HG02623 (cell line): ENCODE data around the gene SH3PXD2B.
"Not testable (repeated sequence)": the region's sequence is repeated elsewhere in the genome, so short reads cannot be mapped to it uniquely, and the experiment has no call there.

Experiments
- ATAC-seq: cut with Tn5 transposase; IDR thresholded peaks from one replicate; pipeline ENCODE4 v1.9.1; 2021; ENCODE audit warnings: moderate library complexity; ENCODE audit not compliant: unreplicated experiment

Gene SH3PXD2B

DNA sequence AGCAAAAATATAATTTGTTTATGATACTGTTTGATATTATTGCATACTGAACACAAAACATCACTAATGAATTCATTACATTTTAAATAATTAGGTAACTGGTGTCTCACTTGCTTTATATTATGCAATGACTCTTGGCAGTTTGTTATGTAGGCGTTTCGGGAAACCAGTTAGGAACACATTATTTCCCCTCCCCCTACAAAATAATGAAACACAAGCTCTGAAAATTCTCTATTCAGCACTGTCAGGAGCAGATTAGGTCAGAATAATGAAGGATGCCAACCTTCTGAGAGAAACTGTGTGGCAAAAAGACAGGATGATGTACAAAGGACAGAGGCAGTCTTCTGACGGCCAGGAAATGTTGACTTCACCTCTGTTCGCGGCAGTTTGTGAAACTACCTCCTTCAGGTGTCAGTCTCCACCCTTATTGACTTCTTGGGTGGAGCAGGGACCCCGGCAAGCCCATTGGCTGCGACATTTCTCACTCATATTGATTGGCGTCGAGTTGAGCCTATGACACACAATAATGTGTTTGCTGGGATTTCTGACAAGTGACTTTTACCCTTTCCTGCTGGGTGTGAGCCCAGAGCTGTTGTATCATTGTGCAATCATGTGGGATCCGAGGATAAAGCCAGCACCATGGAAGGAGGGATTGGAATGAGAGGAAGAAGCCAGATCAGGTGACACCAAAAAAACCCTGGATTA lies 33.9 kb downstream of the SH3PXD2B start:
- no peak for ATAC-seq

DNA sequence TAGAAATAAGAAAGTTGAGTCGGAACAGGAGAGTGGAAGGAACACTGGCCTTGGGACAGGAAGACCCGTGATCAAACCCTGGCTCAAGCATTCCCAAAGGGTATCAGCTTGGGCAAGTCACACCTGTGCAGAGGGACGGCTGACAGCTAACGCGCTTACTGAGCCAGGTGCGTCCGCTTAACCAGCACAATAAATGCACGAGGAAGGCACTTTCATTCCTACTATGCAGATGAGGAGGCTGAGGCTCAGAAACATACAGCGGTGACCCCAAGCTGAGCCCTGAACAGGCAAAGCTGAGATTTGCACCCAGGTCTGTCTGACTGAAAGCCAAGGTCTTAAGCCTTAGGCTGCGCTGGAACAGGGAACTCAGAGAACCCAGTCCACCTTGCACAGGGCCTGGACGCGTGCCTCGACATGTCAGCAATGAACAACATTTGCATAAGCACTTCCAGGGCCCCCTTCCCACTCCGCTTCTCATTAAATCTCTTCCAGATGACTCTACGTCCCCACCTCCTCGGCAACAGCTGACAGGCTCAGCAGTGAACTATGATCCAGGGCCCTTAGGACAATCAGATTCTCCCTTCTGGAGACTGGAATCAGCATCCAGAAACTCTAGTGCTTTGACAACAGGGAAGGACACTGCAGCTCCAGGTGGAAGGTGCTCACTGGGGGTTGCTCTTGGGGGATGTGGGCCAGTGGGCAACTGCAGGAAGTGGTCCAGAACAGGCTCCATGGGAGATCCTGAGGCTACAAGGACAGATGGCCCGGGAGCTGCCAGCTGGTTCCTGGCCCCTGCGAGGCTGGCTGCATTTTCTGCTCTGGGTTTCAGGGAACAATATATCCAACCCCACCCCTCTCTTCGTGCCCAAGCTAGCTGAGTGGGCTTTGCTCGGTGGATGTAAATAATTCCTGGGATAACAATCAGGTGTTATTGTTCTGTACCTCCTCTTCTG lies 35.2 kb downstream of the SH3PXD2B start:
- no peak for ATAC-seq

DNA sequence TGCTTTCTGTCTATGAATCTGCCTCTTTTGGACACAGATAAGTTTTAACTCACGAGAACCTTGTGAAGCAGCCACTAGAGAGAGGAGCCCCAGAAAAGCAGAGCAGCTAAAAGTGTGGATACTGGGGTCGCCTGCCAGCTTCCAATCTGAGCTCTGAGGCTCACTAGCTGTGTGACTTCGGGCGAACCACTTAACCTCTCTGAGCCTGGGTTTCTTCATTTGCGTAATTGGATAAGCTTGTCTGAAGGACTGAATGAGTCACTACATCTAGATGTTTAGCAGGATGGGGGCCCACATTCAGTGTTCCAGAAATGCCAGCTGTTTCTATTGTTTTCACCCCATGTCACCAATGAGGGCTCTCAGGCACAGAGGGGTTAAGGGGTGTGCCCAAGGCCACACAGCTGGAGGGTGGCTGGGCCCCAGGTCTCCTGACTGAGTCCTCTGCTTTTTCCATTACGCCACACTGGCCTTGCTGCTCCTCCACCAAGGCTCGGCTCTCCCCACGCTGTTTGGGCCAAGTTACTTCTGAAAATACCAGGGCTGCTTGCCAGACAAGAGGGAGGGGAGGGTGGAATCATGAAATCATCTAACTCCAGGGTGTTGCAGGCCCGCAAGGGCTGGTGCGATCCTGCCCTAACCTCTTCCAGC lies 36.2 kb downstream of the SH3PXD2B start:
- ATAC-seq: no peak

DNA sequence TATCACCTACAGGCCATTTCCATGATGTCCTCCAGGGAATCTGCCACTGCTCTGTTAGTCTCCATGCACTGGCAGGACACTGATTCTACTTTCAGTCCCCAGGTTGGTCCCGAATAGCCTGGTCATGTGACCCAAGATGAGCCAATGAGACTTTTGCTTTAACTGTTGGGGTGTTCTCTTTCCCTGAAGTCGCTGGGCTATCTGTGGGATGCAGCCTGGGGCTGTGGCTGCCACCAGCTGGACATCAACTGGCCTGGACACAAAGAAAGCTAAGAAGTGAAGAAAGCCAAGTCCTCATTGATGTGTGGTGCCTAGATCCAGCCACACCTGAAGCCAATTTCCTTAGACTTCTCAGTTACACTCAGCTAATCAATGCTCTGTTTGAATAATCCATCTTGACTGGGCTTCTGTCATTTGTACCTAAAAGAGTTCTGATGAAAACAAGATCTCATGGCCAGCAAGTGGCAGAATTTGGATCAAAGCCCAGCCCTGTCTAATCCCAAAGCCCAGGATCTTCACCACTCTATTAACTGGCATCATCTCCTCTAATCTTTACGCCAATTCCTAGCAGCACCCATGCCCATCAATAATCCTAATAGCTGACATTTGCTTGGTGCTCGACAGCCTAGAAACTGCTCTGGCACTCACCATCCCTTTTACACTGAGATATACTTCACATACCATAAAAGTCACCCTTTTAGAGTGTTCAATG lies 37.0 kb downstream of the SH3PXD2B start:
- ATAC-seq: no peak

DNA sequence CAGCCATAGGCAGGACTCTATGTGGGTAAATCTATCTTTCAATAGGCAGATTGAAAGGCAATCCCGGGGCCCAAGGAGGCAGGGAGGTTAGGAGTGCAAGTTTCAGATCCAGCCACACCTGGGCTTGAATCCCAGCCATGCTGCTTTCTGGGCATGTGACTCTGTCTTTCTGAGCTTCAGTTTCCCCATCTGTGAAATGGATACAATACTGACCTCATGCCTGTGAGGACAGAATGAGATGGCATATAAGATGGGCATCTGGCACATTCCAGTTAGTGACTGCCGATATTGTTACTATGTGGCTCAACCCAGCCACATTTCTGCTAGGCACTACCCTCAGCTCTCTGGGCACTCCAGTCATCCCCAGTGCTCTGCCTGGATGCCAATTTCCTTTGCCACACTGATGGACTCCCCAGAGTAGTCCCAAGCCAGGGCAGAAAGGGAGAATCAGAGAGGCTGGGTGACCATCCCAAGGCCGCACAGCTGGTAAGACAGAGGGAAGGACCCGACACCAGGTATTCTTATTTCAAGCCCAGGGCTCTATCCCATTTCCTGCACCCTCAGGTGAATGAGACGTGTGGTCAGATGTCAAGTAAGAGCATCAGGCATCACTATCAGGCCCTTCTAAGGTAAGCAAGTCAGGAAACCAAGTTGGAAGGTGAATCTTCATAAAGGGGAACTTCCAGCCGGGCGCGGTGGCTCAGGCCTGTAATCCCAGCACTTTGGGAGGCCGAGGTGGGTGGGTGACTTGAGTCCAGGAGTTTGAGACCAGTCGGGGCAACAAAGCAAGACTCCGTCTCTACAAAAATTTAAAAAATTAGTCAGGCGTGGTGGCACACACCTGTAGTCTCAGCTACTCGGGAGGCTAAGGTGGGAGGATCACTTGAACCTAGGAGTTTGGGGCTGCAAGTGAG lies 38.7 kb downstream of the SH3PXD2B start:
- ATAC-seq: no peak

DNA sequence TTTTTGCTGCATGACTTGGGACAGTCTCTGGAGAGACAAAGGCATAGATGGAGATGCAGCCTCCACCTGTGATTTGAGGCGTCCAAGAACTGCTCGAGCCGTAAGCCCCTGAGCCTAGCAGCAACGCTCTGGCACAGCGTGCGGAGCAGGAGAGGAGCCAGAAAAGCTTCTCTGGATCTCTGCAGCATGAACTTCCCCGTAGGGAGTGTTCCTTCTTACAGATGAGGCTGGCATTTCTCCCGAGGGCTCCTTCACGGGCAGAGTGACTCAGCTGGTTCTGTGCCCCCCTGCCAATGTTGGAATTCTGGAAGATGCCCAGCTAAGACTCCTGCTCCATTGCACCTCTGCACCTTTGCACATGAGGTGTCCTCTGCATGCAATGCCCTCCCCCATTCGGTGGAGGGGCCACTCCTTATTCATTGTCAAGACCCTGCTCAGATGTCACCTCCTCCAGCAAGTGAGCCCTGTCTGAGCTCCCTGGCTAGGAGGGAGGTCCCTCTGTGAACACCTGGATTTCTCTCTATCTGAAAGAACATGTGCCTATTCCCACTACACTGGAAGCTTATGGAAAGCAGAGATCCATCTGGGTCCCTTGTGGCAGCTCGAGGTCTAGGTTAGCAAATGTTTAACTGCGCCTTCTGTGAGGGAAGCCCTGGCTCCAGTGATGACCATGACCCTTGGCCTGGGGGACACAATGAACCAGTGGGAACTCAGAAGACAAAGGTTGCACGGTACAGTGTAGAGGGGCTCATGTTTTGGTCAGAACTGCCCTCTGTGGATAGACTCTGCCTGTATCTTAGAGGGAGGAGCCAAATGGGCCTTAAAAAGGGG lies 39.6 kb downstream of the SH3PXD2B start:
- ATAC-seq: no peak

DNA sequence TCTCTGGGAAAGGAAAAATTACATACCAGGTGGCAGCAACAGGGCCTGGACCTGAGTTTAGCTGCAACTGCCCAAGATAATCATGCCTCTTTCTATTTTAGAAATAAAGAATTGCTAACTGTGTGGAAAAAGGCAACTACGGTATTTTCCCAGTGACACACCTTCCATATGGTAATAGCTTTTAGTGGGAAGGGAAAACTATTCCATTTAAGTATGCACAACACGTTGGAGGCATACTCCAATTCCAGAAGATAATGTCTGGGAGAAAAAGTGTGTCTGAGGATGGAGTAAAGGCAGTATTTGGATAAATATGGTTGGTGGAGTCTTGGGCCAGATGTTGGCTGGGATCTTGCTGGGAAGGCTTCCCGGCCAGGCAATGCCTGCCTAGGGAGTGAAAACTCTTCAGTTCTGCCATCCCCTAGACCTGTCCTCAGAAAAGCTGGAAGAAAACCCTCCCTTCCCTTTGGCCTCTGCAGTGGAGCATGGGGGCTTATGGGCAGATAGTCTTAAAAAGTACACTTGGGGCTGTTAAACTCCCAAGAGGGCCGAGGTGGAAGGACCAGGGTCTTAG lies 40.6 kb downstream of the SH3PXD2B start:
- ATAC-seq: no peak

DNA sequence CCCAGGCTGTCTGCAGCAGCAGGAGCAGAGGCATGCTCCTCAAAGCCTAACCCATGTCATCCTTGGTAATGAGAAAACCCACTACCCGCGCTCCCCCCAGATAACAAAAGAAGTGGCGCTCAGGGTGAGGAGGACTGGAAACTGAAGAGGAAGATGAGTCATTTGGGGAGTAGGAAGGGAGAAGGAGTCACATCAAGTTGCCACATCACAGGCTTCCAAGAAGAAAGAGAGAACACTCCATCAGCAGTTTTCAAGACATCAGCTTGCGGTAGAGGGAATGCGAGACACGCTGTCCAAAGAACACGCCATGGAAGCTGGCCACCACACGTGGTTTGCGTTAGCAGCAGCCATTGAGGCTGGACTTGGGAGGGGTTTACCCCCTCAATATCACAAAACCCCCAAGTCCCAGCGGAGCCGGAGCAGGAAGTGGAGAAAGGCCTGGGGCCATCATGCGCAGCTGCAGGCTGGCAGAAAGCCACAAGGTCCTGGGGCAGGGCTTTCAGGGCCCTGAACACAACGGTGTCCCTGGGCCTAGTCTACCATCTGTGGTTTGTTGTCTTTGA lies 41.5 kb downstream of the SH3PXD2B start:
- no peak for ATAC-seq

DNA sequence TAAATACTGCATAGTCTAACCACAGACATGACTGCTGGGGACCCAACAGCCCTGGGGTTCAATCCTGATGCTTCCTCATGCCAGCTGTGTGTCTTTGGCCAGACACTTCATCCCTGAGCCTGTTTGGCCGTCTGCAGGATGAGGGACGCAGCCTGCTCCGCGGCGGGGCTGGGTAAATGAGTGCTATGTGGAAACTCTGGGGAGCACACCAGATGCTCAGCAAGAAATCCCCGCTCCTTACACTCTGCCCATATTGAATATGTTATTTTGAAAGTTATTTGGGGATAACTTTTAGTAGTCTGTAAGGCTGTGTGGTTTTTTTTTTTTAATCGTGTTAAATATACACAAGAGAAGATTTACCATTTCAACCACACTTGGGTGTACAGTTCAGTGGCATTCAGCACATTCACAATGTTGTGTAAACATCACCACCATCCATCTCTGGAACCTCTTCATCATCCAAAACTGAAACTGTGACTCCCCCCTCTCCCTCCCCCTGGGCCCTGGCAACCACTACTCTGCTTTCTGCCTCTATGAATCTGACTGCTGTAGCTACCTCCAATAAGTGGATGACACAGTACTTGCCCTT lies 42.7 kb downstream of the SH3PXD2B start:
- no peak for ATAC-seq

DNA sequence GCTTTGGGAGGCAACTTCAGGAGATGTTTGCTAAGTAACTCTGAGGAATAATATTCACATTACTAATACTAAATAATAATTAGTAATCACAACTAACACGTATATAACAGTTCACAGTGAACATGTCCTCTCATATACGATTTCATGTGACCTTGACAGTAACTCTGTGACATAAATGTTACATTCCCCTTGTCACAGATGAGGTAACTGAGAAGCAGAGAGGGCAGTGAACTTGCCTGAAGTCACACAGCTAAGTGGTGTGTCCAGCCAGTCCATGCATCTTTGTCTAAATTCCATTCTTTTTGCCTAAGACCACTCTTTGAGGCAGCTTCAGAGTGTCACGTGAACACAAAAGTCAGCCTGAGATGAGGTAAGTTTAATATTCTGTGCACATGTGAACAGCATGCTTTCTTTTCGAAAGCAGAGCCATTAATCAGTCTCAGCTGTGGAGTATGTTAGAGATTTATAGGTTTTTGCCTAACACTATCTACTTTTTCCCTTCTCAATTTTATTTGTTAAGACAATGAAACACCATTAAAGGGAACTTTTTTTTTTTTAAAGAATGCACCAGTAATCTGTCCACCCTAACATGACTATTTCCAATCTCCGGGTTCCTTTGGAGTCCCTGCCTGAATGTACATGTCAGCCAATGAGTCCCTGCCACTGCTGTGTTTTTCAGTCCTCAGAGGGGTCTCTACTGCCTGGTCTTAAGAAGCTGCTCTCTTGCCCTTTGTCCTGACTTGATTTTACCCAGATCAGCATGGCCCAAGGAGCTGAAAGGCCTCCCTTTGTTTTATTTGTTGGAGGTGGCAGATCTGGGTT lies 43.5 kb downstream of the SH3PXD2B start:
- ATAC-seq: no peak

DNA sequence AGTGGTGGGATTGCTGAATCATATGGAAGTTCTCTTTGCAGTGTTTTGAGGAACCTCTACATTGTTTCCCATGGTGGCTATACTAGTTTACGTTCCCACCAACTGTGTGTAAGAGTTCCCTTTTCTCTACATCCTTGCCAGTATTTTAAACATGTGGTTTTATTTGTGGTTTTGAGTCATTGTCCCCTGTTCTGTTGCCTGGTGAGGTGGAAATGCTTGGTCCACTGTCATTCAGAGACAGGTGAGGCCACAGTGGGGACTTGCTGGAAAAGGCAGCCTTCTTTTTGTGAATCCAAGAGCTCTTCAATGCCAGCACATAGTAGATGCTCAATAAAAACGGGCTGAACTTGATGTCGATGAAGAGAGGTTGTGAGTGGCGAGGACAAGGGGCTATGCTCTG lies 44.2 kb downstream of the SH3PXD2B start:
- no peak for ATAC-seq

DNA sequence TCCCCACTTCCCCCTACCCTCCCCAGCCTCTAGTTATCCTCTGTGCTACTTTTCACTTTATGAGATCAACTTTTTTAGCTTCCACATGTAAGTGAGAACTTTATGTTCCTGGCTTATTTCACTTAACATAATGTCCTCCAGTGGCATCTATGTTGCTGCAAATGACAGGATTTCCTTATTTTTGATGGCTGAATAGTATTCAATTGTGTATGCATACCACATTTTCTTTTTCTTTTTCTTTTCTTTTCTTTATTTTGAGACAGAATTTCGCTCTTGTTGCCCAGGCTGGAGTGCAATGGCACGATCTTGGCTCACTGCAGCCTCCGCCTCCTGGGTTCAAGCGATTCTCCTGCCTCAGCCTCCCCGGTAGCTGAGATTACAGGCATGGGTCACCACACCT lies 44.8 kb downstream of the SH3PXD2B start:
- not testable (repeated sequence) for ATAC-seq

DNA sequence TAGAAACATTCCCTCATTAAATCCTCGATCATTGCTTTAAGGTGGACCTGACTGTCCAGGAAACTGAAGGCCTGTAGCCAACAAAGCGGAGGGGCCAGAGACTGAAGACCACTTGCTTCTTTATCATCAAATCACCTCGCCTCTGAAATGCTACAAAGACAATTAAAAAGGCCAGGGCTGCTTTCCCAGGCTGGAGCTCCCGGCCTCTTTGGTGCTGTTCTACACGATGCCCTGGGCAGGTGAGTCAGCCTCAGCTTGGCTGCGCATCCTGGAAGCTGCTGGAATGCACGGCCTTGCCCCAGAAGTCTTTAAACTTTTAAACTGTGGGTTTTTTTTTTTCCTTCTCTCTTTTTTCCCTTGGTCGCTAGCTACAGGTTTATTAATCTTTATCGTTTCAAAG lies 46.5 kb downstream of the SH3PXD2B start:
- ATAC-seq: no peak

DNA sequence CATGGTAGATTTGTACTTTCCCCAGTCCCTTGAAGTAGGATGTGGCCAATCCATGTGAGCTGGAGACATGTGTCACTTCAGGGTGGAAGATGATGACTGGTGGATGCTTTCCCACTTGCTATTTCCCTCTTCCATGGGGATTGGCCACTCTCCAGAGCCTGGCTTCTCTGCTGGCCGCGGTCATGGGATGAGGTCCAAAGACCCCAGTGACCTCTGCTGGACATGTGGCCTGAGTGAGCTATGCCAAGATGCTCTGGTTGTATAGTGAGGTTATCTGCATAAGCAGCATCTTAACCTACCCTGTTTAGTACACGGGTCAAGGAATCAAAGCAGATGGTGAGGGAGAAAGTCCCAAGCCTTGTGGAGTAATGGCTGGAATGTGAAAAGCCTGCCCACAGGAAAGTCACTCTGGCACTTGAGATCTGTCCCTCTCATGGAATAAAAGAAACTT lies 47.1 kb downstream of the SH3PXD2B start:
- no peak for ATAC-seq

DNA sequence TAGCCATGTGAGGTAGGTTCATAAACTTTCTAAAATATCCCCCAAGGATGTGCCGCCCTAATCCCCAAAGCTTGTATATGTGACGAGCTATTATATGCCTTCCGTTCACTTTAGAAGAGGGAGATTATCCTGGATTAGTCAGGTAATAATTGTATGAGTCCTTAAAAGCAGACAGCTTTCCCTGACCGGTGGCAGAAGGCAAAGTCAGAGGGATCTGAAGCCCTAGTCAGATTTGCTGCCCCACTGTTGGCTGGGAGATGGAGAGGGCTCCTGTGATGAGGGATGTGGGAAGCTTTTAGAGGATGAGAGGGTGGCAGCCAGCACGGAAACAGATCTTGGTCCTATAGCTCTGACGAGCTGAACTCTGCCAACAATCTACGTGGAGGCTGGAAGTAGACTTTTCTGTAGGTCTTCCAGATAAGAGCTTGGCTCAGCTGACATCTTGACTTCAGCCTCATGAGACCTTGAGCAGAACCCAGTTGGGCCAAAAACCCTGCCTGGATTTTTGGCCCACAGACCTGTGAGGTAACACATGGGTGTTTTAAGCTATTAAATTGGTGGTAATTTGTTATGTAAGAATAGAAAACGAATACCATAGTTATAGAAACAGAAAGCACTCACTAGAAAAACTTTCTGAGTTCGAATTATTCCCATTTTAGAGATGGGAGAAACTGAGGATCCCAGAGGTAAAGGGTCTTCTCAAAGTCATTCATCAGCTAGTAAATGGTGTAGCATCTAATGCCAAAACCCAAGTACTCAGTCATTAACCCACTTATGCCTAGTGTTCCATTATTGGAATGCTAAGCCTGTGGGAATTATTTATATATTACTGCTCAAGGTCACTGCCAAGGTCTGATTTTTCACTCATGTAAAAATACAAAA lies 48.9 kb downstream of the SH3PXD2B start:
- ATAC-seq: no peak

DNA sequence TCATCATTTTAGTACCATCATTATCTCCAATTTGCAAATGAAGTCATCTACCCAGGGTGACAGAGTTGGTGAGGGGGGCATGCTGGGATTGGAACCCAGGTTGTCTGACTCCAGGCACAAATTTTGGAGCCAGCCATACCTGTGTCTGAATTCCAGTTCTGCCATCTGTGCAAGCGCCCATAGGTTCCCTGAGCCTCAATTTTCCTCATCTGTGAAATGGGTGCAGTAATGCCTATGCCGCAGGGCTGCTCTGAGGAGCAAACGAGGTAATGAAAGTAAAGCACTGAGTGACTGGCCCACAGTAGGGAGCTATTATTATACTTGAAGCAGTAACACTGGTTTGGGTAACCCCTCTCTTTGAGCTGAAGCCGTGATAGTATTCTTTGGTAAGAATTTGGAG lies 49.6 kb downstream of the SH3PXD2B start:
- no peak for ATAC-seq
